SU-DHL-6 (cell line): ENCODE results near the gene TMEM163.

Source experiments
- H2AFZ ChIP-seq: fragments of 200-600 bp; sonication (generic); 2 replicates; pipeline ENCODE4 v1.6.1; 2014; ENCODE audit warnings: low read depth, mild to moderate bottlenecking, moderate library complexity, mixed read lengths, antibody characterized with exemption, low read length; ENCODE audit not compliant: severe bottlenecking
- H3F3A ChIP-seq: fragments of 200-600 bp; shearing (Covaris generic); 2 replicates; pipeline ENCODE4 v1.6.0; 2016; ENCODE audit warnings: antibody characterized with exemption, mild to moderate bottlenecking; ENCODE audit not compliant: insufficient read depth
- H3K27ac ChIP-seq: fragments of 200-600 bp; sonication (generic); 2 replicates; pipeline ENCODE4 v1.5.1; 2016; ENCODE audit warnings: low read depth, mild to moderate bottlenecking, low read length, moderate library complexity, mixed read lengths
- H3K27me3 ChIP-seq: fragments of 200-600 bp; sonication (generic), shearing (Covaris generic); 2 replicates; pipeline ENCODE4 v1.6.0; 2014; ENCODE audit warnings: mild to moderate bottlenecking, low read length
- H3K36me3 ChIP-seq: fragments of 200-600 bp; sonication (generic); 2 replicates; pipeline ENCODE4 v1.6.1; 2014; ENCODE audit warnings: mild to moderate bottlenecking, low read length, mixed read lengths
- H3K4me2 ChIP-seq: fragments of 300-600, 200-600 bp; shearing (Covaris generic), sonication (generic); 2 replicates; pipeline ENCODE4 v1.6.0; 2014; ENCODE audit warnings: low read length, low read depth, mild to moderate bottlenecking; ENCODE audit not compliant: poor library complexity, severe bottlenecking
- H3K4me3 ChIP-seq: fragments of 200-600 bp; sonication (generic); 2 replicates; pipeline ENCODE4 v1.5.1; 2014; ENCODE audit warnings: antibody characterized with exemption, low read length, mild to moderate bottlenecking, mixed read lengths; ENCODE audit not compliant: insufficient read depth, poor library complexity, severe bottlenecking
- H3K79me2 ChIP-seq: fragments of 200-600 bp; sonication (generic); 2 replicates; pipeline ENCODE4 v1.6.1; 2014; ENCODE audit warnings: mild to moderate bottlenecking, low read length, moderate library complexity; ENCODE audit not compliant: insufficient read depth
- H3K9ac ChIP-seq: fragments of 200-600 bp; sonication (generic); 2 replicates; pipeline ENCODE4 v1.7.0; 2014; ENCODE audit warnings: mild to moderate bottlenecking, low read length
- H3K9me2 ChIP-seq: fragments of 200-600 bp; sonication (generic); replicated peaks from 2 replicates; pipeline ENCODE4 v1.6.1; 2014; ENCODE audit warnings: low read length; ENCODE audit not compliant: insufficient read depth
- H3K9me3 ChIP-seq: fragments of 200-600 bp; sonication (generic); 2 replicates; pipeline ENCODE4 v1.6.1; 2014; ENCODE audit warnings: low read length, mixed read lengths; ENCODE audit not compliant: insufficient read depth
- H4K20me1 ChIP-seq: fragments of 200-600 bp; sonication (generic); 2 replicates; pipeline ENCODE4 v1.6.1; 2014; ENCODE audit warnings: low read depth, mild to moderate bottlenecking, antibody characterized with exemption, low read length, moderate library complexity, mixed read lengths
- CTCF ChIP-seq: fragments of 200-600 bp; sonication (generic); IDR thresholded peaks from one replicate; pipeline ENCODE4 v1.5.1; 2017; ENCODE audit warnings: antibody characterized with exemption, mild to moderate bottlenecking, low read length, moderate library complexity; ENCODE audit not compliant: insufficient read depth, poor library complexity, severe bottlenecking
- EZH2phosphoT487 ChIP-seq: fragments of 200-600 bp; sonication (generic), shearing (Covaris generic); conservative IDR thresholded peaks from 2 replicates; pipeline ENCODE4 v1.6.1; 2018; ENCODE audit warnings: mild to moderate bottlenecking, antibody characterized with exemption, low read length, moderate library complexity, mixed read lengths

Gene TMEM163

GRCh38 chr2:134700730-134701129 lies 18.1 kb downstream of the TMEM163 start:
- no peak overlapping the region for H3K27ac ChIP-seq
- no peak overlapping the region for H3K4me3 ChIP-seq
- H3K9me3 ChIP-seq: no peaks in the 10 kb centered on the region
- H4K20me1 ChIP-seq: no peaks in the 10 kb centered on the region
- H3K9me2 ChIP-seq: no peaks in the 10 kb centered on the region
- H3K4me2 ChIP-seq: no peak overlapping the region
- H3K27me3 ChIP-seq: no peaks in the 10 kb centered on the region
- TF ChIP-seq CTCF (no peak), EZH2phosphoT487 (no peak)
- no peaks in the 10 kb centered on the region for H3K36me3 ChIP-seq
- H3K79me2 ChIP-seq: no peaks in the 10 kb centered on the region
- no peak overlapping the region for H3K9ac ChIP-seq
- H3F3A ChIP-seq: no peaks in the 10 kb centered on the region
- no peak overlapping the region for H2AFZ ChIP-seq

- no peak overlapping the region for H3K27ac ChIP-seq
- TF ChIP-seq EZH2phosphoT487: no peak
- no peaks in the 10 kb centered on the region for H4K20me1 ChIP-seq
- no peak overlapping the region for H2AFZ ChIP-seq
- no peaks in the 10 kb centered on the region for H3K27me3 ChIP-seq
- H3K36me3 ChIP-seq: no peaks in the 10 kb centered on the region
- no peak overlapping the region for H3K4me2 ChIP-seq
- H3K4me3 ChIP-seq: no peak overlapping the region
- H3K9me2 ChIP-seq: no peaks in the 10 kb centered on the region
- no peak overlapping the region for H3K9ac ChIP-seq
- H3K9me3 ChIP-seq: no peaks in the 10 kb centered on the region
- H3K79me2 ChIP-seq: no peaks in the 10 kb centered on the region
- no peaks in the 10 kb centered on the region for H3F3A ChIP-seq
Observed at GRCh38 chr2:134694411-134694810, 24.4 kb downstream of the TMEM163 start.

GRCh38 chr2:134693359-134694330 lies 25.2 kb downstream of the TMEM163 start:
- Histone ChIP-seq H3K9me2 (no peaks in the 10 kb centered on the region), H3K79me2 (no peaks in the 10 kb centered on the region), H4K20me1 (no peaks in the 10 kb centered on the region), H3F3A (no peaks in the 10 kb centered on the region), H3K27me3 (no peaks in the 10 kb centered on the region), H3K9me3 (no peaks in the 10 kb centered on the region), H3K9ac (no peak overlapping the region), H2AFZ (no peak overlapping the region), H3K27ac (no peak overlapping the region), H3K36me3 (no peaks in the 10 kb centered on the region), H3K4me2 (no peak overlapping the region), H3K4me3 (no peak overlapping the region)
- TF ChIP-seq EZH2phosphoT487: no peak
- TF ChIP-seq CTCF: no peak

- no peak overlapping the region for H3K9ac ChIP-seq
- no peak for TF ChIP-seq EZH2phosphoT487
- no peak for TF ChIP-seq CTCF
- no peak overlapping the region for H3K4me3 ChIP-seq
- H3F3A ChIP-seq: no peaks in the 10 kb centered on the region
- H3K9me3 ChIP-seq: no peaks in the 10 kb centered on the region
- no peaks in the 10 kb centered on the region for H3K79me2 ChIP-seq
- H3K36me3 ChIP-seq: no peaks in the 10 kb centered on the region
- no peak overlapping the region for H3K4me2 ChIP-seq
- no peaks in the 10 kb centered on the region for H4K20me1 ChIP-seq
- H3K27ac ChIP-seq: no peak overlapping the region
- H2AFZ ChIP-seq: no peak overlapping the region
- H3K9me2 ChIP-seq: no peaks in the 10 kb centered on the region
- no peaks in the 10 kb centered on the region for H3K27me3 ChIP-seq
Observed at GRCh38 chr2:134692499-134692898, 26.3 kb downstream of the TMEM163 start.
